Astrocyte (in vitro differentiated cells and primary cell): ENCODE data around the gene LTBP2.

Source experiments
- EZH2 ChIP-seq: IDR thresholded peaks from 2 replicates; pipeline ENCODE4 v1.6.1; 2012; ENCODE audit warnings: mild to moderate bottlenecking, low read length, inconsistent platforms; ENCODE audit not compliant: insufficient read depth
- TF ChIP-seq, protein P1 (sequence below): IDR thresholded peaks from 2 replicates; pipeline ENCODE4 v1.5.1; 2011; ENCODE audit warnings: low read depth, mild to moderate bottlenecking, inconsistent platforms, low read length, moderate library complexity; ENCODE audit not compliant: insufficient read depth

- TF ChIP-seq, protein P1, sequence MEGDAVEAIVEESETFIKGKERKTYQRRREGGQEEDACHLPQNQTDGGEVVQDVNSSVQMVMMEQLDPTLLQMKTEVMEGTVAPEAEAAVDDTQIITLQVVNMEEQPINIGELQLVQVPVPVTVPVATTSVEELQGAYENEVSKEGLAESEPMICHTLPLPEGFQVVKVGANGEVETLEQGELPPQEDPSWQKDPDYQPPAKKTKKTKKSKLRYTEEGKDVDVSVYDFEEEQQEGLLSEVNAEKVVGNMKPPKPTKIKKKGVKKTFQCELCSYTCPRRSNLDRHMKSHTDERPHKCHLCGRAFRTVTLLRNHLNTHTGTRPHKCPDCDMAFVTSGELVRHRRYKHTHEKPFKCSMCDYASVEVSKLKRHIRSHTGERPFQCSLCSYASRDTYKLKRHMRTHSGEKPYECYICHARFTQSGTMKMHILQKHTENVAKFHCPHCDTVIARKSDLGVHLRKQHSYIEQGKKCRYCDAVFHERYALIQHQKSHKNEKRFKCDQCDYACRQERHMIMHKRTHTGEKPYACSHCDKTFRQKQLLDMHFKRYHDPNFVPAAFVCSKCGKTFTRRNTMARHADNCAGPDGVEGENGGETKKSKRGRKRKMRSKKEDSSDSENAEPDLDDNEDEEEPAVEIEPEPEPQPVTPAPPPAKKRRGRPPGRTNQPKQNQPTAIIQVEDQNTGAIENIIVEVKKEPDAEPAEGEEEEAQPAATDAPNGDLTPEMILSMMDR, result no peak
- no peak for TF ChIP-seq EZH2
Measured at GRCh38 chr14:74509587-74510222, 102.3 kb downstream of the LTBP2 start.
